Measurements from ENCODE around the gene NARS2. TPM values are rescaled to one million over a fixed set of nuclear protein-coding genes. Genes with fewer than 3 reads are reported as not detected.

Gene NARS2
- total RNA-seq, 1 experiment from 2014 or later: 46.7 TPM

- Histone ChIP-seq H3K4me1 (ENCODE audit: insufficient read depth, low read length, poor library complexity, severe bottlenecking) (peaks cover 5% of the 10 kb centered on the region), H3K9me3 (ENCODE audit: low read depth, low read length, poor library complexity, severe bottlenecking) (no peaks in the 10 kb centered on the region), H3K36me3 (ENCODE audit: insufficient read depth, low read length, poor library complexity, severe bottlenecking) (no peaks in the 10 kb centered on the region), H3K27me3 (replicated peaks; ENCODE audit: insufficient read depth, low read depth, low read length, poor library complexity) (no peaks in the 10 kb centered on the region), H3K27ac (ENCODE audit: low read depth, low read length, poor library complexity, severe bottlenecking) (no peak overlapping the region), H3K4me3 (ENCODE audit: low read depth, low read length, poor library complexity, severe bottlenecking) (no peak overlapping the region)
- intact Hi-C loops (cut with micrococcal nuclease; ENCODE audit: unreplicated experiment): no loop called here
- POLR2A ChIA-PET (ENCODE audit: low non-redundant PET): no interaction called here
- CTCF ChIA-PET: interaction anchor here (0.7 to 1.0 kb wide), 4 partner anchors 12 to 205 kb away, joined by 3 to 9 read pairs (median 4); no protein-coding TSS in a partner anchor
- TF ChIP-seq, protein P1, sequence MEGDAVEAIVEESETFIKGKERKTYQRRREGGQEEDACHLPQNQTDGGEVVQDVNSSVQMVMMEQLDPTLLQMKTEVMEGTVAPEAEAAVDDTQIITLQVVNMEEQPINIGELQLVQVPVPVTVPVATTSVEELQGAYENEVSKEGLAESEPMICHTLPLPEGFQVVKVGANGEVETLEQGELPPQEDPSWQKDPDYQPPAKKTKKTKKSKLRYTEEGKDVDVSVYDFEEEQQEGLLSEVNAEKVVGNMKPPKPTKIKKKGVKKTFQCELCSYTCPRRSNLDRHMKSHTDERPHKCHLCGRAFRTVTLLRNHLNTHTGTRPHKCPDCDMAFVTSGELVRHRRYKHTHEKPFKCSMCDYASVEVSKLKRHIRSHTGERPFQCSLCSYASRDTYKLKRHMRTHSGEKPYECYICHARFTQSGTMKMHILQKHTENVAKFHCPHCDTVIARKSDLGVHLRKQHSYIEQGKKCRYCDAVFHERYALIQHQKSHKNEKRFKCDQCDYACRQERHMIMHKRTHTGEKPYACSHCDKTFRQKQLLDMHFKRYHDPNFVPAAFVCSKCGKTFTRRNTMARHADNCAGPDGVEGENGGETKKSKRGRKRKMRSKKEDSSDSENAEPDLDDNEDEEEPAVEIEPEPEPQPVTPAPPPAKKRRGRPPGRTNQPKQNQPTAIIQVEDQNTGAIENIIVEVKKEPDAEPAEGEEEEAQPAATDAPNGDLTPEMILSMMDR (conservative IDR thresholded peaks at IDR 0.05; ENCODE audit: low read depth, low read length): no peak
- TF ChIP-seq EZH2 (IDR thresholded peaks at IDR 0.05; ENCODE audit: borderline replicate concordance, low read depth, low read length, poor library complexity, severe bottlenecking): no peak
- no TSS peak for BruUV-seq (replicated peaks)
- DNase-seq (ENCODE audit: low spot score): no peak
Observed at GRCh38 chr11:78432956-78433355, 141.7 kb downstream of the NARS2 start.

DNA sequence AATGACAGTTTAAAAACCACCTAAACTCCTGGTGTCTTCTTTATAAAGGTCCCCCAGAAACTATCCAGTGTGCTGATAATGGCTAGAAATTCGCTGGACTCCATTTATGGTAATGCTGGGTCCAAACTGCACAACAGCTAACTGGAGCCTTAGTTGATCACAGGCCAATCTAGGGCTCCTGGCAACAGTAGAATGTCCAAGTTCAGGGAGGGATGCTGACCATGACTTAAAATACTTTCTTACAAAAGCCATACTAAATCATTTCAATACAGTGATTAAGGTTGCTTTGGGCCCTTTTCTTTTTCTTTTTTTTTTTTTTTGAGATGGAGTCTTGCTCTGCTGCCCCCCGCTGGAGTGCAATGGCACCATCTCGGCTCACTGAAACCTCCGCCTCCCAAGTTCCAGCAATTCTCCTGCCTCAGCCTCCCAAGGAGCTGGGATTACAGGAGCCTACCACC lies 142.6 kb downstream of the NARS2 start:
- H3K9me3 ChIP-seq (ENCODE audit: low read depth, low read length, poor library complexity, severe bottlenecking): no peaks in the 10 kb centered on the region
- TF ChIP-seq EZH2 (IDR thresholded peaks at IDR 0.05; ENCODE audit: borderline replicate concordance, low read depth, low read length, poor library complexity, severe bottlenecking): no peak
- TF ChIP-seq, protein P1 (conservative IDR thresholded peaks at IDR 0.05; ENCODE audit: low read depth, low read length): peak; percentile 80
- no TSS peak for BruUV-seq (replicated peaks)
- POLR2A ChIA-PET (ENCODE audit: low non-redundant PET): no interaction called here
- peaks cover 5% of the 10 kb centered on the region for H3K4me1 ChIP-seq (ENCODE audit: insufficient read depth, low read length, poor library complexity, severe bottlenecking)
- H3K27me3 ChIP-seq (replicated peaks; ENCODE audit: insufficient read depth, low read depth, low read length, poor library complexity): no peaks in the 10 kb centered on the region
- CTCF ChIA-PET: interaction anchor here (0.7 to 1.0 kb wide), 5 partner anchors 11 to 204 kb away, joined by 3 to 9 read pairs (median 4); no protein-coding TSS in a partner anchor
- H3K36me3 ChIP-seq (ENCODE audit: insufficient read depth, low read length, poor library complexity, severe bottlenecking): no peaks in the 10 kb centered on the region
- intact Hi-C loops (cut with micrococcal nuclease; ENCODE audit: unreplicated experiment): no loop called here
- H3K4me3 ChIP-seq (ENCODE audit: low read depth, low read length, poor library complexity, severe bottlenecking): no peak overlapping the region
- peak; percentile 64 for DNase-seq (ENCODE audit: low spot score)
- no peak overlapping the region for H3K27ac ChIP-seq (ENCODE audit: low read depth, low read length, poor library complexity, severe bottlenecking)

GRCh38 chr11:78429660-78430059 lies 145.0 kb downstream of the NARS2 start:
- Histone ChIP-seq H3K36me3 (ENCODE audit: insufficient read depth, low read length, poor library complexity, severe bottlenecking) (no peaks in the 10 kb centered on the region), H3K4me1 (ENCODE audit: insufficient read depth, low read length, poor library complexity, severe bottlenecking) (peaks cover 24% of the 10 kb centered on the region), H3K27ac (ENCODE audit: low read depth, low read length, poor library complexity, severe bottlenecking) (no peak overlapping the region), H3K27me3 (replicated peaks; ENCODE audit: insufficient read depth, low read depth, low read length, poor library complexity) (no peaks in the 10 kb centered on the region), H3K4me3 (ENCODE audit: low read depth, low read length, poor library complexity, severe bottlenecking) (no peak overlapping the region), H3K9me3 (ENCODE audit: low read depth, low read length, poor library complexity, severe bottlenecking) (no peaks in the 10 kb centered on the region)
- BruUV-seq (replicated peaks): no TSS peak
- ChIA-PET POLR2A (ENCODE audit: low non-redundant PET) (no interaction called here), CTCF (interaction anchor here (1.0 kb wide), 1 partner anchor 135 kb away, joined by 3 read pairs; no protein-coding TSS in a partner anchor)
- DNase-seq (ENCODE audit: low spot score): no peak
- intact Hi-C loops (cut with micrococcal nuclease; ENCODE audit: unreplicated experiment): no loop called here
- TF ChIP-seq EZH2 (IDR thresholded peaks at IDR 0.05; ENCODE audit: borderline replicate concordance, low read depth, low read length, poor library complexity, severe bottlenecking): no peak
- TF ChIP-seq, protein P1 (conservative IDR thresholded peaks at IDR 0.05; ENCODE audit: low read depth, low read length): no peak
